Measurements from ENCODE around the gene HOXA3. TPM values are rescaled to one million over a fixed set of nuclear protein-coding genes. Genes with fewer than 3 reads are reported as not detected.

Gene HOXA3
- total RNA-seq: 0.63 and 0.75 TPM in 2 replicates

GRCh38 chr7:27151931-27152815, at the start of gene HOXA3:
HOXA3 (minus strand) TSS chr7:27152583; CDS start chr7:27110640, 41,943 bp downstream.

GRCh38 chr7:27199849-27200760, 47.7 kb upstream of the HOXA3 start, which contains the start of gene HOXA13:
HOXA13 (minus strand) TSS chr7:27200091; CDS start chr7:27200077, 14 bp downstream.

GRCh38 chr7:27185013-27185853, 32.9 kb upstream of the HOXA3 start, which contains the start of gene HOXA11:
HOXA11 (minus strand) TSS chr7:27185232; CDS start chr7:27185144, 88 bp downstream.

DNA sequence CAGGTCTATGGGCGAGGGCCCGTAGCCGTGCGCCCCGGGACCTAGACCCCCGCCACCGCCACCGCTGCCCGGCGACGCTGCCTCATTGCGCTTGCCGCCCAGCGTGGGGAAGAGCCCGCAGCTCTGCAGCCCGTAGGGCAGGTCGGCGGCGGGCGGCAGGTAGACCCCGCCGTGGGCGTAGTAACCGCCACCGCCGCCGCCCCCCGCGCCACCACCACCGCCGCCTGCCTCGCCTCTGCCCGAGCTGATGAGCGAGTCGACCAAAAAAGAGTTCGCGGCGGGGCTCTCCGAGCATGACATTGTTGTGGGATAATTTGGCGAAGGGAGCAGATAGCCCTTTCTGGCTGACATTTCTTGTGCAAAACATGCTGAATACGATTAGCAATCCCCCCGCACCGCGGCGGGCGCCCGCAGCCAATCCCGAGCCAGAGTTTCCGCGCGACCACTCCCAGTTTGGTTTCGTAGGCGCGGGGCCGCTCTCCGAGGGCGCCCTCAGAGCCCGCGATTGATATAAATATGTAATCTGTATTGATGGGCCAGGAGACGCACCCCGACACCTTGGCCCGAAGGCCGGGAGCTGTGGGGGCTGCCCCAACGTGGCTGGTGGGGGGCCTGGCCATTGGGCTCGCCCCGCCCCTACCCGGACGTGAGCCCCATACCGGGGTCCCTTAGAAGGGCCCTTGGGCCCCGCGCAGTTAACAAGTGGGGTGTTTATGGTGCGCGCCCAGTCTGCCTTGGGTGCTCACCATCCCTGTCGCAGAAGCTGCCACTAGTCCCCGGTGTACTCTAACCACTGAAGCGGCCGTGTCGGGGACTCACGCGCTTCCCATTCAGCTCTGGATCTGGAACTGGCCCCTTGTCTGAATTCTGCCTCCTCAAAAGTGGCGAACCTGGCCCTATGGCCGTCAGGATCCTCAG, 21.8 kb upstream of the HOXA3 start, which contains the start of gene HOXA10:
TSS of gene HOXA10 (minus strand) at position 365 of the 918 bp plus-strand sequence. CDS start at position 351, 14 bp downstream.

DNA sequence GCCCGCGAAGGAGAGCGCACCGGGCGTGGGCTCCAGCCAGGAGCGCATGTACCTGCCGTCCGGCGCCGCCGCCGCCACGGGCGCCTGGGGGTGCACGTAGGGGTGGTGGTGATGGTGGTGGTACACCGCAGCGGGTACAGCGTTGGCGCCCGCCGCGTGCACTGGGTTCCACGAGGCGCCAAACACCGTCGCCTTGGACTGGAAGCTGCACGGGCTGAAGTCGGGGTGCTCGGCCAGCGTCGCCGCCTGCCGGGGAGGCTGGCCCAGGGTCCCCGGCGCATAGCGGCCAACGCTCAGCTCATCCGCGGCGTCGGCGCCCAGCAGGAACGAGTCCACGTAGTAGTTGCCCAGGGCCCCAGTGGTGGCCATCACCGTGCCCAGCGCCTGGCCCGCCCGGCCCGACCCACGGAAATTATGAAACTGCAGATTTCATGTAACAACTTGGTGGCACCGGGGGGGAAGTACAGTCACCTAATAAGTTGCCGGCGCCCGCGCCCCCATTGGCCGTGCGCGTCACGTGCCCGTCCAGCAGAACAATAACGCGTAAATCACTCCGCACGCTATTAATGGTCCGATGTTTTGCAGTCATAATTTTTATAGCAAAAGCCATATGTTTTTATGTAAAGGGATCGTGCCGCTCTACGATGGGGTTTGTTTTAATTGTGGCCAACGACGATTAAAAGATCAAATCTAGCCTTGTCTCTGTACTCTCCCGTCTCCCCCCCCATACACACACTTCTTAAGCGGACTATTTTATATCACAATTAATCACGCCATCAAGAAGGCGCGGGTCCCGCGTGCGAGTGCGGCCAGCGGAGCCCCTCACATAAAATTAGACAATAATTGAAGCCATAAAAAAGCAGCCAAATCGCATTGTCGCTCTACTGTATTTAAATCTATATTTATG, 13.0 kb upstream of the HOXA3 start, which contains the start of gene HOXA9:
TSS of gene HOXA9 (minus strand) at position 449 of the 907 bp plus-strand sequence. CDS start at position 369, 80 bp downstream.

DNA sequence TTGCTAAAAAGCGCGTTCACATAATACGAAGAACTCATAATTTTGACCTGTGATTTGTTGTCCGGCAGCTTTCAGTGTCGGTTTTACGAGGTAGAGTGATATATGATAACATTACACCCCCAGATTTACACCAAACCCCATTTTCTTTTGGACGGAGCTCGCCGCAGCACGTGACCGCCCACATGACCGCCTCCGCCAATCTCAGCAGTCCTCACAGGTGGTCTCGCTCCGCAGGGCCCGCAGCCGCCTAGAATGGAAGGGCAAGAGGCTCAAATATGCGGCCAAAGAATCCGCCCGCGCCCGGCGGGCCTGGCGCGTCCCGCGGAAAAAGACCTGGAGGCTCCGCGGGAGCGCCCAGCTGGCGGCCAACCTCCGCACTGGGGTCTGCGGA, 4.1 kb upstream of the HOXA3 start, which contains the start of gene HOXA7:
TSS of gene HOXA7 (minus strand) at position 168 of the 391 bp plus-strand sequence. CDS start at position 38, 130 bp downstream.

DNA sequence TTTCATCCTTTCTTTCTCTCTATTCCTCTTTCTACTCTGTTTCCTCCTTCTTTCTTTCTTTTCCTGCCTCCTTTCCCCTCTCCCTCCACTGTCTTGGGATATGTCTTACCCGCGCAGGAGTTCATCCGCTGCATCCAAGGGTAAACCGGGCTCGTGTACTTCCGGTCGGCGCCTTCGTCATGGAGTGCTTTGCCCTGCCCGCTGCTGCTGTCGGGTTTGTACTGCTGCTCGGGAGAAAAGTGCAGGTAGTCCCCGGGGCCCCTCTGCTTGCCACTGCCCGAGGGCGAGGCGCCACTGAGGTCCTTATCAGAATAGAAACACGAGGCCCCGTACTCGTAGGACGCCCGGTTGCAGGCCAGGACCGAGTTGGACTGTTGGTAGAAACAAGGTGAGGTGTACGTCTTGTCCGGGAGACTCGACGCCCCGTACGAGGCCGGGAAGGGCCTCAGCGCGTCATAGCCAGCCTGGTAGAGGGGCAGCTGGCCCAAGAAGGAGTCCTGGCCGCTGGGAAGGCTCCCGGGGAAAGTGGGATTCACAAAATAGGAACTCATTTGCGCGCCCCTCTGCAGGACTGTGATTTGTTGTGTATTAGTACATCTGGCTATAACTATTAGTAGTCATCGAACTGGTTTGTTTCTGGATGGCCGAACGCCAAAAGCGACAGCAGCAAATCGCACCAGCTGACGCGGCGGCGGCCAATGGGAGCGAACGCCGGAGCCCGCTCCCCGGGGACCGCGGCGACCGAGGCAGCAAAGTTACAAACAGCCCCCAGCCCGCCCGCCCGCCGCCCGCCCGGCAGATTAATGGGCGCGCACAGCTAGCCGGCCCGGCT, 5.0 kb downstream of the HOXA3 start, which contains the start of gene HOXA6:
TSS of gene HOXA6 (minus strand) at position 576 of the 832 bp plus-strand sequence. CDS start at position 551, 25 bp downstream.

GRCh38 chr7:27143023-27143949, 9.1 kb downstream of the HOXA3 start, which contains the start of gene HOXA5:
HOXA5 (minus strand) TSS chr7:27143681; CDS start chr7:27143607, 74 bp downstream.

GRCh38 chr7:27130540-27131389, 21.6 kb downstream of the HOXA3 start, which contains the start of gene HOXA4:
HOXA4 (minus strand) TSS chr7:27130757; CDS start chr7:27130733, 24 bp downstream.

GRCh38 chr7:27102581-27103442, 49.6 kb downstream of the HOXA3 start, which contains the start of gene HOXA2:
HOXA2 (minus strand) TSS chr7:27102683; CDS start chr7:27102500, 183 bp downstream.

DNA sequence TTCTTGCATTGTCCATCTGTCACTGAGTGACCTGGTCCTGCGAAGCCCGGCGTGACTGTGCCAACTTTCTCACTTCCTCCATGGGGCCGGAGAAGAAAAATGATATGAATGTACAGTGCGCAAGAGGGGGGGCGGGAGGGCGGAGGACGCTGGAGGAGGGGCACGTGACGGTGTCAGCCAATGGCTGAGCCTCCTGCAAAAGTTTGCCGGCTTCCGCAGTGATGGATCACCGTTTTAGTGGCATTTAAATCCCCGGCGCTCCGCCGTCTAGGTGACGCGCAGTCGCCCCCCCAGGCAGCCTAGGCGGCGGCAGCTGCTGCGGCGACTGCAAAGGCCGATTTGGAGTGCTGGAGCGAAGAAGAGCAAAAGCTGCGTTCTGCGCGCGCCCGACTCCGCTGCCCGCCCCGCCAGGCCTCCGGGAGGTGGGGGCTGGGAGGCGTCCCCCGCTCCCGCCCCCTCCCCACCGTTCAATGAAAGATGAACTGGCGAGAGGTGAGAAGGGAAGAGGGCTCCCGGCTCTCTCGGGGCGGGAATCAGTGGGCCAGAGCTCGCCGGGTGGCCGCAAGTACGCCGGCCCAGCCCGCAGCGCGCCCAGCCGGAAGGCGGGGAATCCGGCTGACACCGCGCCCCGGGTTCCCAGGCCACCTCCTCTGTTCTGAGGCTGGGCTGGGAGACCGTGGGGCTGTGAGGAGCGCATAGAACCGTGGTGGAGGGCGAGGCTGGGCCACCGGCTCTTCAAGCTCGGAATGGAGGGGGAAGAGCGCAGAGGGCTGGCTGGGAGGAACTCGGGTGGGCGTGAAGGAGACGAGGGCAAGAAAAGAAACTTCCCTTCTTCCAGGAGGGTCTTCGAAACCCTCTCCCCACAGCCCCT, 56.3 kb downstream of the HOXA3 start, which contains the start of gene HOXA1:
TSS of gene HOXA1 (minus strand) at position 104 of the 871 bp plus-strand sequence. CDS start at position 16, 88 bp downstream.

